ENCODE results near the gene RAPGEF6.
"Not testable (repeated sequence)": the region's sequence is repeated elsewhere in the genome, so short reads cannot be mapped to it uniquely, and the experiment has no call there.

RAPGEF6 gene

GRCh38 chr5:131396630-131397273 is 238.3 kb downstream of the RAPGEF6 start:
- DNase-seq, result peak in 4 of 10 donors; percentile 28 to 86 (median 64)
- intact Hi-C loops (cut with DNase I), result no loop called here

GRCh38 chr5:131396015-131396414 is 239.0 kb downstream of the RAPGEF6 start:
- intact Hi-C loops (cut with DNase I), result no loop called here
- DNase-seq, result no peak

GRCh38 chr5:131394128-131394527 is 240.9 kb downstream of the RAPGEF6 start:
- DNase-seq, result no peak
- intact Hi-C loops (cut with DNase I), result no loop called here

- peak in 6 of 10 donors; percentile 43 to 89 (median 65) for DNase-seq
- intact Hi-C loops (cut with DNase I), result no loop called here
These were observed 241.5 kb downstream of the RAPGEF6 start for GRCh38 chr5:131393498-131393968.

- DNase-seq, result no peak
- intact Hi-C loops (cut with DNase I), result no loop called here
These were observed 242.4 kb downstream of the RAPGEF6 start for GRCh38 chr5:131392466-131393095.

- intact Hi-C loops (cut with DNase I), result loop anchor here (10.0 kb wide), 1 partner anchor 125 kb away; the partner anchor contains the start of gene CDC42SE2
- no peak for DNase-seq
These were observed 245.2 kb downstream of the RAPGEF6 start for GRCh38 chr5:131389869-131390265.

GRCh38 chr5:131389096-131389868 is 245.7 kb downstream of the RAPGEF6 start:
- no peak for DNase-seq
- intact Hi-C loops (cut with DNase I), result loop anchor here (10.0 kb wide), 1 partner anchor 124 kb away; the partner anchor contains the start of gene CDC42SE2

GRCh38 chr5:131387255-131387654 is 247.8 kb downstream of the RAPGEF6 start:
- no peak for DNase-seq
- intact Hi-C loops (cut with DNase I), result loop anchor here (10.0 kb wide), 1 partner anchor 122 kb away; the partner anchor contains the start of gene CDC42SE2

GRCh38 chr5:131386779-131387178 is 248.2 kb downstream of the RAPGEF6 start:
- DNase-seq, result no peak
- intact Hi-C loops (cut with DNase I), result loop anchor here (10.0 kb wide), 1 partner anchor 122 kb away; the partner anchor contains the start of gene CDC42SE2

GRCh38 chr5:131386124-131386523 is 248.9 kb downstream of the RAPGEF6 start:
- intact Hi-C loops (cut with DNase I), result loop anchor here (10.0 kb wide), 1 partner anchor 121 kb away; the partner anchor contains the start of gene CDC42SE2
- DNase-seq, result no peak

GRCh38 chr5:131384616-131385214 is 250.3 kb downstream of the RAPGEF6 start:
- no peak for DNase-seq
- intact Hi-C loops (cut with DNase I), result loop anchor here (10.0 kb wide), 1 partner anchor 120 kb away; the partner anchor contains the start of gene CDC42SE2

- no peak for DNase-seq
- intact Hi-C loops (cut with DNase I), result loop anchor here (10.0 kb wide), 1 partner anchor 119 kb away; the partner anchor contains the start of gene CDC42SE2
These were observed 250.9 kb downstream of the RAPGEF6 start for GRCh38 chr5:131384173-131384572.

- intact Hi-C loops (cut with DNase I), result loop anchor here (10.0 kb wide), 1 partner anchor 118 kb away; the partner anchor contains the start of gene CDC42SE2
- DNase-seq, result no peak
These were observed 252.3 kb downstream of the RAPGEF6 start for GRCh38 chr5:131382407-131383395.

GRCh38 chr5:131381777-131382176 is 253.3 kb downstream of the RAPGEF6 start:
- no peak for DNase-seq
- intact Hi-C loops (cut with DNase I), result loop anchor here (10.0 kb wide), 1 partner anchor 117 kb away; the partner anchor contains the start of gene CDC42SE2

GRCh38 chr5:131381021-131381420 is 254.0 kb downstream of the RAPGEF6 start:
- intact Hi-C loops (cut with DNase I), result loop anchor here (10.0 kb wide), 1 partner anchor 116 kb away; the partner anchor contains the start of gene CDC42SE2
- DNase-seq, result no peak

- intact Hi-C loops (cut with DNase I), result loop anchor here (10.0 kb wide), 1 partner anchor 115 kb away; the partner anchor contains the start of gene CDC42SE2
- DNase-seq, result not testable (repeated sequence)
These were observed 254.8 kb downstream of the RAPGEF6 start for GRCh38 chr5:131380238-131380637.

GRCh38 chr5:131379723-131380122 is 255.3 kb downstream of the RAPGEF6 start:
- no peak for DNase-seq
- intact Hi-C loops (cut with DNase I), result loop anchor here (10.0 kb wide), 1 partner anchor 115 kb away; the partner anchor contains the start of gene CDC42SE2

- DNase-seq, result no peak
- intact Hi-C loops (cut with DNase I), result no loop called here
These were observed 256.1 kb downstream of the RAPGEF6 start for GRCh38 chr5:131378721-131379541.

All from posterior cingulate gyrus (tissue), 11 donors.